IPS-20b (cell line): Measurements from ENCODE around the gene PIK3CD.

Source experiments
- H3K27ac ChIP-seq: one replicate; pipeline ENCODE4 v1.5.1; 2013; ENCODE audit warnings: low read length
- H3K27me3 ChIP-seq: 2 replicates; pipeline ENCODE4 v1.6.1; 2013; ENCODE audit warnings: mild to moderate bottlenecking, low read length, inconsistent platforms; ENCODE audit not compliant: insufficient read depth
- H3K36me3 ChIP-seq: 2 replicates; pipeline ENCODE4 v1.6.1; 2013; ENCODE audit warnings: low read depth, mild to moderate bottlenecking, inconsistent platforms, low read length, moderate library complexity; ENCODE audit not compliant: insufficient read depth
- H3K4me1 ChIP-seq: 2 replicates; pipeline ENCODE4 v1.6.1; 2013; ENCODE audit warnings: mild to moderate bottlenecking, control low read depth, inconsistent platforms, low read length, moderate library complexity; ENCODE audit not compliant: insufficient read depth
- H3K4me3 ChIP-seq: 2 replicates; pipeline ENCODE4 v1.5.1; 2013; ENCODE audit warnings: mild to moderate bottlenecking, low read length, inconsistent platforms
- H3K9ac ChIP-seq: 2 replicates; pipeline ENCODE4 v1.6.1; 2013; ENCODE audit warnings: low read depth, mild to moderate bottlenecking, inconsistent platforms, low read length, moderate library complexity
- H3K9me3 ChIP-seq: 2 replicates; pipeline ENCODE4 v1.6.1; 2013; ENCODE audit warnings: mild to moderate bottlenecking, low read depth, low read length, inconsistent platforms; ENCODE audit not compliant: insufficient read depth

Gene PIK3CD

GRCh38 chr1:9726406-9726805 is 74.9 kb downstream of the PIK3CD start:
- Histone ChIP-seq H3K27ac (no peak overlapping the region), H3K36me3 (peaks cover 62% of the 10 kb centered on the region), H3K9ac (no peak overlapping the region)

DNA sequence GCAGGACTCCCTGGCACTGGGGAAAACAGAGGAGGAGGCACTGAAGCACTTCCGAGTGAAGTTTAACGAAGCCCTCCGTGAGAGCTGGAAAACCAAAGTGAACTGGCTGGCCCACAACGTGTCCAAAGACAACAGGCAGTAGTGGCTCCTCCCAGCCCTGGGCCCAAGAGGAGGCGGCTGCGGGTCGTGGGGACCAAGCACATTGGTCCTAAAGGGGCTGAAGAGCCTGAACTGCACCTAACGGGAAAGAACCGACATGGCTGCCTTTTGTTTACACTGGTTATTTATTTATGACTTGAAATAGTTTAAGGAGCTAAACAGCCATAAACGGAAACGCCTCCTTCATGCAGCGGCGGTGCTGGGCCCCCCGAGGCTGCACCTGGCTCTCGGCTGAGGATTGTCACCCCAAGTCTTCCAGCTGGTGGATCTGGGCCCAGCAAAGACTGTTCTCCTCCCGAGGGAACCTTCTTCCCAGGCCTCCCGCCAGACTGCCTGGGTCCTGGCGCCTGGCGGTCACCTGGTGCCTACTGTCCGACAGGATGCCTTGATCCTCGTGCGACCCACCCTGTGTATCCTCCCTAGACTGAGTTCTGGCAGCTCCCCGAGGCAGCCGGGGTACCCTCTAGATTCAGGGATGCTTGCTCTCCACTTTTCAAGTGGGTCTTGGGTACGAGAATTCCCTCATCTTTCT is 75.5 kb downstream of the PIK3CD start:
- H3K9ac ChIP-seq: no peak overlapping the region
- peaks cover 9% of the 10 kb centered on the region; the same call in 1 of the 2 replicates for H3K9me3 ChIP-seq
- H3K4me1 ChIP-seq: no peaks in the 10 kb centered on the region
- peaks cover 67% of the 10 kb centered on the region for H3K36me3 ChIP-seq
- H3K27me3 ChIP-seq: no peaks in the 10 kb centered on the region
- no peak overlapping the region for H3K4me3 ChIP-seq
- H3K27ac ChIP-seq: no peak overlapping the region

More at GRCh38 chr1:9726406-9726805, 74.9 kb downstream of the PIK3CD start:
- Histone ChIP-seq H3K4me3 (no peak overlapping the region), H3K9me3 (peaks cover 9% of the 10 kb centered on the region; the same call in 1 of the 2 replicates), H3K27me3 (no peaks in the 10 kb centered on the region), H3K4me1 (peaks cover 2% of the 10 kb centered on the region; the same call in 1 of the 2 replicates)

- H3K27ac ChIP-seq: no peak overlapping the region
- H3K36me3 ChIP-seq: peaks cover 69% of the 10 kb centered on the region
Measured at GRCh38 chr1:9728451-9729295, 77.1 kb downstream of the PIK3CD start.

GRCh38 chr1:9729523-9729922 is 78.0 kb downstream of the PIK3CD start:
- H3K4me3 ChIP-seq: no peak overlapping the region
- H3K36me3 ChIP-seq: peaks cover 76% of the 10 kb centered on the region
- no peaks in the 10 kb centered on the region for H3K4me1 ChIP-seq
- H3K27ac ChIP-seq: no peak overlapping the region
- H3K9ac ChIP-seq: no peak overlapping the region
- no peaks in the 10 kb centered on the region for H3K27me3 ChIP-seq
- H3K9me3 ChIP-seq: peaks cover 6% of the 10 kb centered on the region; the same call in 1 of the 2 replicates

More at GRCh38 chr1:9728451-9729295, 77.1 kb downstream of the PIK3CD start:
- Histone ChIP-seq H3K4me3 (no peak overlapping the region), H3K27me3 (no peaks in the 10 kb centered on the region), H3K9ac (no peak overlapping the region), H3K4me1 (no peaks in the 10 kb centered on the region), H3K9me3 (peaks cover 6% of the 10 kb centered on the region; the same call in 1 of the 2 replicates)

DNA sequence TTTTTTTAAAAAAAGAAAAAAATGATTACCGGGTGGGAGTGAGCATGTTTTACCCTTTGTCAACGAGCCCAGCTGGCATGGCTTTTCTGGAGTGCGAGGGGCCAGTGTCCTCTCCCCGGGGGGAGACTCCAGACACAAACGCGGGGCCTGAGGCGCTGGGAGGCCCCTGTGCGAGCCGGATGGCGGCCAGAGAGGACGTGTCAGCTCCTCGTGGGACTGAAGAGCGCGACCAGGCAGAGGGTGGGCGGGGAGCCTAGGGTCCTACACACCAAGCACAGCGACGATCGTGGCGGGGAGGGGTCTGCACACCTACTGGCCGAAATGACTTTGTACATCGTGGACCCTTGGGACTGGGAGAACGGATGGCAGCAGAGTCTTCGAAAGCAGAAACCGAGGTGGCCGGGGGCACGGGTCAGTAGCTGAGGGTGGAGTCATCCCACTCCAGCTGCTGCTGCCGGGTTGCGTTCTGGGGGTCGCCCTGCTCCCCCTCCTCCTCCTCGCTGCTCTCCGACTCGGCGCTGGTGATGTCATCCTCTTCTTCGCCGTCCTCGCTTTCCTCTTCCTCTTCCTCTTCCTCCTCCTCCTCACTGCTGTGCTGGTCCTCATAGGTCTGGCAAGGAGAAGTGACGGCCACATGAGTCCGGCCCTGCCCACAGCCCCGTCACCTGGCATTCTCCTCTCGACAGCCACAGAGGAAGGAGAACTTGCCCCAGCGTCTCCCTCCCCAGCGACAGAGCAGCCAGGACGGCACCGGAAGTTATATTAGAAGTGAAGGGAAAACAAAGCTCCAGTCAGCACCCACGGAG is 78.8 kb downstream of the PIK3CD start:
- no peaks in the 10 kb centered on the region for H3K4me1 ChIP-seq
- H3K36me3 ChIP-seq: peaks cover 84% of the 10 kb centered on the region
- H3K4me3 ChIP-seq: no peak overlapping the region
- peaks cover 6% of the 10 kb centered on the region; the same call in 1 of the 2 replicates for H3K9me3 ChIP-seq
- no peak overlapping the region for H3K9ac ChIP-seq
- no peak overlapping the region for H3K27ac ChIP-seq
- no peaks in the 10 kb centered on the region for H3K27me3 ChIP-seq

- Histone ChIP-seq H3K9ac (no peak overlapping the region), H3K27ac (no peak overlapping the region), H3K27me3 (no peaks in the 10 kb centered on the region), H3K4me1 (no peaks in the 10 kb centered on the region), H3K9me3 (peaks cover 6% of the 10 kb centered on the region; the same call in 1 of the 2 replicates), H3K36me3 (peaks cover 92% of the 10 kb centered on the region), H3K4me3 (no peak overlapping the region)
Measured at GRCh38 chr1:9731051-9731537, 79.6 kb downstream of the PIK3CD start.

GRCh38 chr1:9731561-9731960 is 80.0 kb downstream of the PIK3CD start:
- Histone ChIP-seq H3K27ac (no peak overlapping the region), H3K4me1 (no peaks in the 10 kb centered on the region), H3K36me3 (peaks cover 96% of the 10 kb centered on the region), H3K9ac (no peak overlapping the region), H3K4me3 (no peak overlapping the region), H3K9me3 (peaks cover 6% of the 10 kb centered on the region; the same call in 1 of the 2 replicates), H3K27me3 (no peaks in the 10 kb centered on the region)

GRCh38 chr1:9732123-9732971 is 80.8 kb downstream of the PIK3CD start:
- Histone ChIP-seq H3K9ac (no peak overlapping the region), H3K27me3 (no peaks in the 10 kb centered on the region), H3K36me3 (peaks cover 98% of the 10 kb centered on the region), H3K27ac (no peak overlapping the region), H3K9me3 (peaks cover 6% of the 10 kb centered on the region; the same call in 1 of the 2 replicates), H3K4me3 (no peak overlapping the region), H3K4me1 (no peaks in the 10 kb centered on the region)

DNA sequence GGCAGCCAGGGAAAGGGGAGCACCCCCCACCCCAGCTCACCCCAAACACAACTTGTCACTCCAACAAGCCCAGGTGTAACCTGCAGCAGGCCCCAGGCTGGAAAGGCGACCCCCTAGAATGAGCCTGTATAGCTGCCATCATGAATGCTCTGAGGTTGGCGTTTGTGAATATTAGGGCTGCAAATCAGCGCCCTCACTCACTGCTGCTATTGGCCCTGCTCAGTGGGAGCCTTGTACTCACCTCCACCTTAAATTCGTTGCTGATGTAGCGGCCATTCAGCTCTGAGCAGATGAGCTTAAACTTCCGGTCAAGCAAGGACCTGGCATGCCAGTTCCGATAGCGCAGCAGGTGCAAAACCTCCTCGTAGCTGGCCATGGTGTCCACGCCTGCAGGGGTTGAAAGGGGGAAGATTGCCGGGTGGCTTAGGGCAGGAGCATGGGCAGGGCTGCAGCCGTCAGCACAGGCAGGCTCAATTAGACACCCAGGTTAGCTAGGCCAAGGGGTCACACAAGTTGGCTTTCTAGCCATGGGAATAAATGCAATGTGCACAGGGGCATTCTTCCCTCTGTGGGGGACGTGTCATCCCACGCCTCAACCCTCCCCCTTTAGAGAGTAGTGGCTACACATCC is 81.7 kb downstream of the PIK3CD start:
- no peak overlapping the region for H3K9ac ChIP-seq
- peaks cover 99% of the 10 kb centered on the region for H3K36me3 ChIP-seq
- no peaks in the 10 kb centered on the region for H3K4me1 ChIP-seq
- no peak overlapping the region for H3K27ac ChIP-seq
- no peaks in the 10 kb centered on the region for H3K27me3 ChIP-seq
- H3K9me3 ChIP-seq: peaks cover 6% of the 10 kb centered on the region; the same call in 1 of the 2 replicates
- no peak overlapping the region for H3K4me3 ChIP-seq

GRCh38 chr1:9735800-9736199 is 84.3 kb downstream of the PIK3CD start:
- peaks cover 6% of the 10 kb centered on the region; the same call in 1 of the 2 replicates for H3K9me3 ChIP-seq
- H3K4me3 ChIP-seq: no peak overlapping the region
- H3K27me3 ChIP-seq: no peaks in the 10 kb centered on the region
- no peak overlapping the region for H3K27ac ChIP-seq
- H3K9ac ChIP-seq: no peak overlapping the region
- no peaks in the 10 kb centered on the region for H3K4me1 ChIP-seq
- peaks cover 94% of the 10 kb centered on the region for H3K36me3 ChIP-seq
